K562 (cell line): ENCODE measurements around the gene ZSCAN21. TPM values are rescaled to one million over a fixed set of nuclear protein-coding genes. Genes with fewer than 3 reads are reported as not detected.
A peak's percentile ranks its signal among the peaks of the same experiment; 100 is the strongest.

Experiments used
- BHLHE40 ChIP-seq: IDR thresholded peaks from 2 replicates; pipeline ENCODE4 v1.6.1; 2011; ENCODE audit warnings: low read length, improper control_type of control experiment
- ETS1 ChIP-seq: conservative IDR thresholded peaks from 2 replicates; pipeline ENCODE4 v1.6.1; 2011; ENCODE audit warnings: low read depth, mild to moderate bottlenecking, low read length; ENCODE audit not compliant: control insufficient read depth
- MBD2 ChIP-seq: sonication (generic); IDR thresholded peaks from 2 replicates; pipeline ENCODE4 v1.6.1; 2016; ENCODE audit warnings: low read depth, borderline replicate concordance
- NCOA2 ChIP-seq, 2 experiments: fragments of 450-650 bp; IDR thresholded peaks; 2 replicates each; pipeline ENCODE4 v1.6.1; 2018; ENCODE audit warnings: mild to moderate bottlenecking in 2 of 2, moderate library complexity in 1 of 2; ENCODE audit not compliant: partially characterized antibody in 2 of 2
- POLR2A ChIP-seq: fragments of 450-650 bp; conservative IDR thresholded peaks from 2 replicates; pipeline ENCODE4 v1.6.1; 2016
- PRMT5 ChIP-seq: sonication (generic); formaldehyde crosslinking; IDR thresholded peaks from 2 replicates; pipeline ENCODE4 v1.5.0; 2020; ENCODE audit warnings: missing genetic modification reagents
- STAT6 ChIP-seq: sonication (generic); formaldehyde crosslinking; IDR thresholded peaks from 2 replicates; pipeline ENCODE4 v1.8.1; 2023; ENCODE audit warnings: mild to moderate bottlenecking, missing genetic modification reagents
- ZBED1 ChIP-seq: IDR thresholded peaks from 2 replicates; pipeline ENCODE4 v1.6.1; 2014
- ZBTB40 ChIP-seq, 2 experiments: fragments of 450-650 bp in 1 of 2; sonication (generic) in 1 of 2; formaldehyde crosslinking in 1 of 2; IDR thresholded peaks; 2 replicates each; pipeline versions ENCODE4 v1.7.1 to v1.9.0; 2016 to 2022; ENCODE audit warnings: inconsistent platforms in 1 of 2, mild to moderate bottlenecking in 1 of 2, missing genetic modification reagents in 1 of 2
- ZKSCAN3 ChIP-seq: fragments of 250-450 bp; sonication (Bioruptor Pico); IDR thresholded peaks from 2 replicates; pipeline ENCODE4 v1.4.0; 2020
- ZNF197 ChIP-seq: fragments of 200-800 bp; sonication (Bioruptor generic); IDR thresholded peaks from 2 replicates; pipeline ENCODE4 v1.6.1; 2016; ENCODE audit warnings: low read depth, missing genetic modification characterization, missing compliant biosample characterization
- polyA plus RNA-seq, 8 experiments: library from polyadenylated mRNA; depleted of rRNA in 4 of 8; stranded (reverse) in 5 of 8; unstranded in 3 of 8; fragments of >200 nt; fragmentation: Nextera tagmentation in 2 of 8; fragmentation: Illumina TruSeq in 1 of 8; extraction: Ambion mirVana in 2 of 8; extraction: Trizol in 1 of 8; gene quantifications; 2 replicates each; pipeline versions ENCODE4 v1.2.1 to v1.2.3, GENCODE V29; 2011 to 2014; ENCODE audit warnings: inconsistent platforms in 1 of 8, missing spikeins in 1 of 8
- total RNA-seq, 7 experiments: library from RNA; depleted of rRNA in 6 of 7; stranded (reverse); fragments of >200 nt in 6 of 7; fragmentation: Illumina TruSeq in 2 of 7; extraction: Trizol in 2 of 7; gene quantifications; 2 replicates each; pipeline versions ENCODE4 v1.2.1 to v1.2.3, GENCODE V29; 2011 to 2021; ENCODE audit warnings: low replicate concordance in 1 of 7

Gene ZSCAN21
- total and polyA plus RNA-seq, 9 of the 15 experiments (the other 6 are each of a cell fraction or from before 2014, with no cell fraction given): 5.9 to 15.5 (median 13.2) TPM

GRCh38 chr7:100015232-100016214 lies 34.1 kb upstream of the ZSCAN21 start, which contains the start of gene ZKSCAN1 (continued):
- TF ChIP-seq ZBTB40 (IDR thresholded peaks at IDR 0.05): peak; percentile 98
- no peak for TF ChIP-seq ZBTB40 (CRISPR knock-in tag; IDR thresholded peaks at IDR 0.05)
- TF ChIP-seq PRMT5 (CRISPR knock-in tag): 0 out of 2 replicates have a peak, but pooled peaks have one; percentile 32
- TF ChIP-seq NCOA2 (IDR thresholded peaks at IDR 0.05; ENCODE audit: partially characterized antibody in 2 of 2): no peak
- peak; percentile 63; the same call in 1 of the 2 replicates for TF ChIP-seq ZBED1
- TF ChIP-seq MBD2: peak; percentile 87
- no peak for TF ChIP-seq ZNF197 (CRISPR knock-in tag)
- 0 out of 2 replicates have a peak, but pooled peaks have one; percentile 9 for TF ChIP-seq BHLHE40
- TF ChIP-seq STAT6 (CRISPR knock-in tag): peak; percentile 35; the same call in 1 of the 2 replicates
- peak; percentile 92 for TF ChIP-seq POLR2A
- TF ChIP-seq ZKSCAN3 (CRISPR knock-in tag): no peak
- TF ChIP-seq ETS1: peak; percentile 81
